Fibroblast of lung (primary cell): ENCODE data around the gene AZGP1. TPM values are rescaled to one million over a fixed set of nuclear protein-coding genes. Genes with fewer than 3 reads are reported as not detected.

Source experiments
- DNase-seq, 2 donors: peaks; one replicate each; pipeline versions ENCODE4 v3.0.0 to v3.0.0-alpha.2; 2010; ENCODE audit warnings: low read depth in 2 of 2
- H2AFZ ChIP-seq: 2 replicates; pipeline ENCODE4 v1.5.1; 2012; ENCODE audit warnings: low read length, control low read depth, inconsistent platforms
- H3K27ac ChIP-seq: 2 replicates; pipeline ENCODE4 v1.5.1; 2011; ENCODE audit warnings: low read length, control low read depth; ENCODE audit not compliant: insufficient read depth
- H3K27me3 ChIP-seq: 2 replicates; pipeline ENCODE4 v1.5.1; 2011; ENCODE audit warnings: mild to moderate bottlenecking, low read length; ENCODE audit not compliant: control insufficient read depth, insufficient read depth
- H3K36me3 ChIP-seq: 2 replicates; pipeline ENCODE4 v1.5.1; 2011; ENCODE audit warnings: low read length; ENCODE audit not compliant: control insufficient read depth, insufficient read depth
- H3K4me1 ChIP-seq: 2 replicates; pipeline ENCODE4 v1.5.1; 2011; ENCODE audit warnings: low read length; ENCODE audit not compliant: control insufficient read depth, insufficient read depth; ENCODE audit errors: extremely low read depth
- H3K4me2 ChIP-seq: 2 replicates; pipeline ENCODE4 v1.5.1; 2011; ENCODE audit warnings: low read length, control low read depth; ENCODE audit not compliant: insufficient read depth; ENCODE audit errors: extremely low read depth
- H3K4me3 ChIP-seq, 4 experiments: fragments of 200-600 bp in 1 of 4; sonication (generic) in 1 of 4; replicated peaks in 1 of 4; 2 replicates each; pipeline ENCODE4 v1.5.1; 2011 to 2016; ENCODE audit warnings: low read length in 4 of 4, low read depth in 3 of 4, mild to moderate bottlenecking in 3 of 4, control low read depth in 2 of 4, inconsistent platforms in 1 of 4, mixed read lengths in 1 of 4; ENCODE audit not compliant: insufficient read depth in 1 of 4; ENCODE audit errors: control extremely low read depth in 1 of 4
- H3K79me2 ChIP-seq: 2 replicates; pipeline ENCODE4 v1.5.1; 2012; ENCODE audit warnings: mild to moderate bottlenecking, low read length, inconsistent platforms; ENCODE audit not compliant: control insufficient read depth, insufficient read depth
- H3K9ac ChIP-seq: 2 replicates; pipeline ENCODE4 v1.5.1; 2011; ENCODE audit warnings: mild to moderate bottlenecking, low read length, control low read depth; ENCODE audit not compliant: insufficient read depth
- H3K9me3 ChIP-seq: 2 replicates; pipeline ENCODE4 v1.5.1; 2012; ENCODE audit warnings: low read depth, low read length; ENCODE audit not compliant: control insufficient read depth, insufficient read depth
- H4K20me1 ChIP-seq: 2 replicates; pipeline ENCODE4 v1.5.1; 2011; ENCODE audit warnings: low read length; ENCODE audit not compliant: control insufficient read depth, insufficient read depth; ENCODE audit errors: extremely low read depth
- CTCF ChIP-seq, 2 donors: IDR thresholded peaks in 1 of 2; conservative IDR thresholded peaks in 1 of 2; 1 replicate in 1 of 2; 2 replicates in 1 of 2; pipeline ENCODE4 v1.5.1; 2011 to 2012; ENCODE audit warnings: low read length in 2 of 2, control low read depth in 1 of 2, inconsistent platforms in 1 of 2, low read depth in 1 of 2, mild to moderate bottlenecking in 1 of 2
- EZH2 ChIP-seq: IDR thresholded peaks from 2 replicates; pipeline ENCODE4 v1.5.1; 2012; ENCODE audit warnings: low read length, control low read depth, mild to moderate bottlenecking; ENCODE audit errors: missing control alignments
- polyA plus RNA-seq, 2 donors: library from polyadenylated mRNA; depleted of rRNA in 1 of 2; stranded (reverse) in 1 of 2; unstranded in 1 of 2; fragments of >200 nt; gene quantifications; 2 replicates each; pipeline ENCODE4 v1.2.1, GENCODE V29; 2011 to 2012; ENCODE audit warnings: missing spikeins in 1 of 2
- total RNA-seq: library from RNA; depleted of rRNA; stranded (reverse); fragments of >200 nt; gene quantifications from 2 replicates; pipeline ENCODE4 v1.2.1, GENCODE V29; 2014

Gene AZGP1
- total and polyA plus RNA-seq, 2 donors (not counting 1 experiment from before 2014, with no cell fraction given) = not detected

DNA sequence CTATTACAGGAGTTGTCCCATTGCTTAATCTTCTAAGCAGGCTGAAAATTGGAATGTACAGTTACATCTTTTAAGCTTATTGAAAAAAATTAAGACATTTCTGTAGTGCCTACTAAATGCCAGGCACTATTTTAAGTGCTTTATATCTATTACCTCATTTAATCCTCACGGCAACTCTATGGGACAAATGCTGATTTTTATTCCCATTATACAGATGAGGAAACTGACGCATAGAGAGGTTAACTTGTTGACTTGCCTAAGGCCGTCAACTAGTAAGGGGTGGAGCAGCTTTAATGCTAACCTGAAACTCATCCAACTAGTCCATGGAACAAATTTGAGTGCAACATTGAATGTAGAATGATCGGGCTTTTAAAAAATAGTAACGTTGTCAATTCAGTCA is 42.0 kb upstream of the AZGP1 start:
- H3K27me3 ChIP-seq = no peaks in the 10 kb centered on the region
- no peak overlapping the region for H2AFZ ChIP-seq
- H3K27ac ChIP-seq = no peak overlapping the region
- TF ChIP-seq CTCF (conservative IDR thresholded peaks at IDR 0.05 in 1 of 2, IDR thresholded peaks at IDR 0.05 in 1 of 2; ENCODE audit: low read depth in 1 of 2, low read length in 2 of 2) (no peak), EZH2 (no peak)
- no peak overlapping the region for H3K9ac ChIP-seq
- peaks cover 54% of the 10 kb centered on the region for H3K79me2 ChIP-seq
- no peaks in the 10 kb centered on the region for H4K20me1 ChIP-seq
- H3K36me3 ChIP-seq = no peaks in the 10 kb centered on the region
- no peaks in the 10 kb centered on the region for H3K9me3 ChIP-seq
- peaks cover 2% of the 10 kb centered on the region for H3K4me1 ChIP-seq
- peak overlapping the region; percentile 7 for H3K4me2 ChIP-seq
- H3K4me3 ChIP-seq = peak overlapping the region in 1 of 4 experiments; percentile 98
- DNase-seq = no peak

DNA sequence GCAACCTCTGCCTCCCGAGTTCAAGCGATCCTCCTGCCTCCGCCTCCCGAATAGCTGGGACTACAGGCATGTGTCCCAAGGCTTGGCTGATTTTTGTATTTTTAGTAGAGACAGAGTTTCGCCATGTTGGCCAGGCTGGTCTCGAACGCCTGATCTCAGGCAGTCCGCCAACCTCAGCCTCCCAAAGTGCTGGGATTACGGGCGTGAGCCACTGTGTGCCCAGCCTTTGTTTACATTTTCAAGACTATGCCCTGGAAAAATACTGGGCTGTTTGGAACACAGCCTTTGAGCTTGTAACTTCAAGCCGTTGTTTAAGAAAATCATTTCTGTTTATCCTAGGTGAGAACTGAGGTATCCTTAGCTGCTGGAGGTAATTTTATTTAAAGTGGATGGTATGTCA is 41.5 kb upstream of the AZGP1 start:
- H3K27ac ChIP-seq = no peak overlapping the region
- DNase-seq = no peak
- H3K36me3 ChIP-seq = no peaks in the 10 kb centered on the region
- H3K27me3 ChIP-seq = no peaks in the 10 kb centered on the region
- H3K4me1 ChIP-seq = peaks cover 2% of the 10 kb centered on the region
- H3K4me2 ChIP-seq = peak overlapping the region; percentile 7
- peak overlapping the region in 1 of 4 experiments; percentile 98 for H3K4me3 ChIP-seq
- H3K9ac ChIP-seq = no peak overlapping the region
- H3K79me2 ChIP-seq = peaks cover 50% of the 10 kb centered on the region
- TF ChIP-seq CTCF (conservative IDR thresholded peaks at IDR 0.05 in 1 of 2, IDR thresholded peaks at IDR 0.05 in 1 of 2; ENCODE audit: low read depth in 1 of 2, low read length in 2 of 2) (no peak), EZH2 (no peak)
- no peaks in the 10 kb centered on the region for H4K20me1 ChIP-seq
- H2AFZ ChIP-seq = no peak overlapping the region
- H3K9me3 ChIP-seq = no peaks in the 10 kb centered on the region

DNA sequence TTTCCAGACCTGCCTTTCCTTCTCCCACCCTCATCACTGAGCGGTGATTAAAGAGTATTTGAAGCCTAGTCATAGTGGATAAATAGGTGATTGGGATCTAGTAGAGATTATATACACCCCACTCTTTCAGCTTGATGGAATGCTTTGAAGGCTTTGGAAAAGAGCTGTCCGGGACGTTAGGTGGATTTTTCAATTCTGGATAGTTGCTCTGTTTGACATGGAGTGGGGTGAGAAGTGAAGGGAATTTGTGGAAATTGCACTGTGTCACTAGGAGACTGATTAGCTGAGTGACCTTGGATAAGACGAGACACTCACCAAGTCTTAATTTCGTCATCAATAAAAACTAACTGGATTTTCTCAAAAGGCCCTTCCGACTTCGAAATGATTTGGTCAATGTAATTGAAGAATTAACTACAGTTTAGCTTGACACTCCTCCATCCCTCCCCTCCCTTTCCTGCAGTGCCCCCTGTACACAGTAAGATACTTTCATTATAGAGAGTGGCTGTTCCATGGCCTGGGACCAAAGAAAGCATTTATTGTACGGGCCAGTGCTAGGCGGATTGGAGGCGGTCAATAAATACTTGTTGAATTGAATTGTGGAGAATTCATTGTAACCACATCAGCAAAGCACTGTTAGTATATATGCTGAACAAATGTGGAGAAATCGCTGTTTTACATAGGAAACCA is 40.5 kb upstream of the AZGP1 start:
- no peaks in the 10 kb centered on the region for H4K20me1 ChIP-seq
- H3K9ac ChIP-seq = peak overlapping the region; percentile 99
- H3K79me2 ChIP-seq = peaks cover 49% of the 10 kb centered on the region
- no peaks in the 10 kb centered on the region for H3K36me3 ChIP-seq
- H3K4me2 ChIP-seq = peak overlapping the region; percentile 97
- H3K27me3 ChIP-seq = no peaks in the 10 kb centered on the region
- H2AFZ ChIP-seq = no peak overlapping the region
- H3K4me1 ChIP-seq = peaks cover 2% of the 10 kb centered on the region
- TF ChIP-seq CTCF (conservative IDR thresholded peaks at IDR 0.05 in 1 of 2, IDR thresholded peaks at IDR 0.05 in 1 of 2; ENCODE audit: low read depth in 1 of 2, low read length in 2 of 2) (peak in 1 of 2 donors; percentile 3), EZH2 (no peak)
- H3K9me3 ChIP-seq = no peaks in the 10 kb centered on the region
- DNase-seq = peak in 1 of 2 donors; percentile 31
- H3K27ac ChIP-seq = peak overlapping the region; percentile 98
- H3K4me3 ChIP-seq = peak overlapping the region; percentile 88 to 98 (median 96)
